HL-60 (cell line): ENCODE measurements around the gene SUSD4.

Experiments
- DNase-seq, 2 experiments: peaks; one replicate each; pipeline ENCODE4 v3.0.0-alpha.2; 2010 to 2020; ENCODE audit warnings: low read depth in 1 of 2, low spot score in 1 of 2
- H3K27ac ChIP-seq: fragments of 250-450 bp; sonication (Bioruptor Pico); replicated peaks from 2 replicates; pipeline ENCODE4 v1.5.1; 2020; ENCODE audit warnings: mild to moderate bottlenecking, moderate library complexity
- H3K27me3 ChIP-seq: fragments of 250-450 bp; sonication (Bioruptor Pico); 2 replicates; pipeline ENCODE4 v1.5.1; 2021; ENCODE audit warnings: mild to moderate bottlenecking, moderate library complexity; ENCODE audit not compliant: insufficient read depth, poor library complexity, severe bottlenecking
- H3K4me3 ChIP-seq: replicated peaks from 2 replicates; pipeline ENCODE4 v1.5.1; 2011; ENCODE audit warnings: mild to moderate bottlenecking, control low read depth, low read length; ENCODE audit not compliant: insufficient read depth
- GABPA ChIP-seq: IDR thresholded peaks from 2 replicates; pipeline ENCODE4 v1.6.1; 2012; ENCODE audit warnings: low read depth
- POLR2AphosphoS5 ChIP-seq: IDR thresholded peaks from 2 replicates; pipeline ENCODE4 v1.6.1; 2012; ENCODE audit warnings: low read depth
- SPI1 ChIP-seq: IDR thresholded peaks from 2 replicates; pipeline ENCODE4 v1.6.1; 2012; ENCODE audit warnings: low read depth, mild to moderate bottlenecking, borderline replicate concordance
- TF ChIP-seq, protein P1 (sequence below): IDR thresholded peaks from one replicate; pipeline ENCODE4 v1.5.1; 2011; ENCODE audit warnings: low read length, control low read depth, inconsistent platforms; ENCODE audit not compliant: insufficient read depth
- TF ChIP-seq, protein P2 (sequence below): IDR thresholded peaks from 2 replicates; pipeline ENCODE4 v1.6.1; 2012; ENCODE audit warnings: low read depth; ENCODE audit not compliant: insufficient replicate concordance

Gene SUSD4

DNA sequence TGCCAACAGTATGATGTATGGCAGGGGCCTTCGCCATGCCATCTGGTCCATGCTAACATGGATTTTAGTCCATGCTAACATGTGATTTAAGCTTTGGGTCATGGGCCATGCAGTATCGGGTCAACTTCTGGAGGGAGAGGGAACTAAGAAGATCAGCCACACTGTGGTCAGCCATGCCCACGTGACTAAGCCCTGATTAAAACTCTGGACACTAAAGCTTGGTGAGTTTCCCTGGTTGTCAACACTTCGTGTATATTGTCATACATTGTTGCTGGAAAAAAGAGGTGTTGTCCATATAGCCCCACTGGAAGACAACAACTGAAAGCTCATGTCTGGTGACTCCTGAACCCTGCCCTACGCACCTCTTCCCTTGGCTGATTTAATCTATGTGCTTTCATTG, 90.5 kb downstream of the SUSD4 start:
- no peaks in the 10 kb centered on the region for H3K27me3 ChIP-seq
- no peak overlapping the region for H3K4me3 ChIP-seq
- no peak for DNase-seq
- TF ChIP-seq GABPA: no peak
- no peak for TF ChIP-seq POLR2AphosphoS5
- TF ChIP-seq, protein P1, sequence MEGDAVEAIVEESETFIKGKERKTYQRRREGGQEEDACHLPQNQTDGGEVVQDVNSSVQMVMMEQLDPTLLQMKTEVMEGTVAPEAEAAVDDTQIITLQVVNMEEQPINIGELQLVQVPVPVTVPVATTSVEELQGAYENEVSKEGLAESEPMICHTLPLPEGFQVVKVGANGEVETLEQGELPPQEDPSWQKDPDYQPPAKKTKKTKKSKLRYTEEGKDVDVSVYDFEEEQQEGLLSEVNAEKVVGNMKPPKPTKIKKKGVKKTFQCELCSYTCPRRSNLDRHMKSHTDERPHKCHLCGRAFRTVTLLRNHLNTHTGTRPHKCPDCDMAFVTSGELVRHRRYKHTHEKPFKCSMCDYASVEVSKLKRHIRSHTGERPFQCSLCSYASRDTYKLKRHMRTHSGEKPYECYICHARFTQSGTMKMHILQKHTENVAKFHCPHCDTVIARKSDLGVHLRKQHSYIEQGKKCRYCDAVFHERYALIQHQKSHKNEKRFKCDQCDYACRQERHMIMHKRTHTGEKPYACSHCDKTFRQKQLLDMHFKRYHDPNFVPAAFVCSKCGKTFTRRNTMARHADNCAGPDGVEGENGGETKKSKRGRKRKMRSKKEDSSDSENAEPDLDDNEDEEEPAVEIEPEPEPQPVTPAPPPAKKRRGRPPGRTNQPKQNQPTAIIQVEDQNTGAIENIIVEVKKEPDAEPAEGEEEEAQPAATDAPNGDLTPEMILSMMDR: no peak
- no peak for TF ChIP-seq SPI1
- TF ChIP-seq, protein P2, sequence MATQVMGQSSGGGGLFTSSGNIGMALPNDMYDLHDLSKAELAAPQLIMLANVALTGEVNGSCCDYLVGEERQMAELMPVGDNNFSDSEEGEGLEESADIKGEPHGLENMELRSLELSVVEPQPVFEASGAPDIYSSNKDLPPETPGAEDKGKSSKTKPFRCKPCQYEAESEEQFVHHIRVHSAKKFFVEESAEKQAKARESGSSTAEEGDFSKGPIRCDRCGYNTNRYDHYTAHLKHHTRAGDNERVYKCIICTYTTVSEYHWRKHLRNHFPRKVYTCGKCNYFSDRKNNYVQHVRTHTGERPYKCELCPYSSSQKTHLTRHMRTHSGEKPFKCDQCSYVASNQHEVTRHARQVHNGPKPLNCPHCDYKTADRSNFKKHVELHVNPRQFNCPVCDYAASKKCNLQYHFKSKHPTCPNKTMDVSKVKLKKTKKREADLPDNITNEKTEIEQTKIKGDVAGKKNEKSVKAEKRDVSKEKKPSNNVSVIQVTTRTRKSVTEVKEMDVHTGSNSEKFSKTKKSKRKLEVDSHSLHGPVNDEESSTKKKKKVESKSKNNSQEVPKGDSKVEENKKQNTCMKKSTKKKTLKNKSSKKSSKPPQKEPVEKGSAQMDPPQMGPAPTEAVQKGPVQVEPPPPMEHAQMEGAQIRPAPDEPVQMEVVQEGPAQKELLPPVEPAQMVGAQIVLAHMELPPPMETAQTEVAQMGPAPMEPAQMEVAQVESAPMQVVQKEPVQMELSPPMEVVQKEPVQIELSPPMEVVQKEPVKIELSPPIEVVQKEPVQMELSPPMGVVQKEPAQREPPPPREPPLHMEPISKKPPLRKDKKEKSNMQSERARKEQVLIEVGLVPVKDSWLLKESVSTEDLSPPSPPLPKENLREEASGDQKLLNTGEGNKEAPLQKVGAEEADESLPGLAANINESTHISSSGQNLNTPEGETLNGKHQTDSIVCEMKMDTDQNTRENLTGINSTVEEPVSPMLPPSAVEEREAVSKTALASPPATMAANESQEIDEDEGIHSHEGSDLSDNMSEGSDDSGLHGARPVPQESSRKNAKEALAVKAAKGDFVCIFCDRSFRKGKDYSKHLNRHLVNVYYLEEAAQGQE: no peak
- no peak overlapping the region for H3K27ac ChIP-seq

DNA sequence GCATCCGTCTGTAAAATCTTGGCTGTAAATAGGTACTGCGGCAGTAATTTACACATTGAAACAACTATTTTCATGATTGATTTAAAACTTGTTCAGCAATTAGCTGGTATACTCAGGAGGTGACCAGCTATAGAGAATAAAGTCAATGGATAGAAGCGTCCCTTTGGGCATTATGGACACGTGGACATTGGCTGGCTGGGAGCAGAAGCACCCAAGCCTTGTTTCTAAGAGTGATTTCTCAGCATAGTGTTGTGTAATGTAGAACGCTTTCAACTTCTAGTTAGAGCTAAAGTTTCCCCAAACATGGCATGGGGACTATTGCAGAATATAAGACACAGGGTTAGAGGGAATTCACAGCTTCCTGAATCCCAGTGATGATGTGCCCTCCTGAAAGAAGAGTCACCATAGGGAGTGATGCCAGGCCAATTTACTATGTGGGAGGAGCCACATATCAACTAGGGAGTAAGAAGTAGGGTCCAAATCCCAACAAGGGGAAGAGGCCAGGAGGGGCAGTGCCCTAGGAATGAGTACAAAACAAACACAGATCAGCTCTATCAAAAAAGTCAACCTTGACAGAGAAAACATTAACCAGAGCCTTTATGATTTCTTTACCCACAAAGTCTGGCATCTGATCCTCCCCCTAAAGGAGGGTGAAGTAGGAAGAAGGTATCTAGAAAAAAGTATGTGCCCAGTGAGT, 92.7 kb downstream of the SUSD4 start:
- TF ChIP-seq GABPA: no peak
- TF ChIP-seq SPI1: no peak
- TF ChIP-seq, protein P2: no peak
- no peak for TF ChIP-seq POLR2AphosphoS5
- TF ChIP-seq, protein P1: no peak
- no peak for DNase-seq
- Histone ChIP-seq H3K4me3 (no peak overlapping the region), H3K27ac (no peak overlapping the region), H3K27me3 (no peaks in the 10 kb centered on the region)

DNA sequence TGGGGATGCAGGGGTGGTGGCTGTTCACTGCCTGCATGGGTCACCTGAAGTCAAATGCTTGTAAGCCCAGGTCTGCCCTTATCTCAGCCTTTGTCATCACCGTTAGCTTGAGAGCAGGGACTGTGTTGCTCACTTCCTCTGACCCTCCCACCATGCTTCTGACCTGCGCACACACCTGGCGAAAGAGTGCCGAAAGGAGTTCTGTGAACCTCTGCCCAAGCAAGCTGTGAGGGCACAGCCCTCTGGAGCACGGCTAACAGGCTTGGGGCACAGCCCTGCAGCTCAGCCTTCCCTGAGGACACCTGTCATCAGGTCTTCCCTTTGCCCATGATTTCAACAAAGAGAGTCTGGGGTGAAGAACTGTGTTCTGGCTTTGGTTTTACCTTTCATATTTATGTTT, 93.8 kb downstream of the SUSD4 start:
- TF ChIP-seq, protein P2: no peak
- TF ChIP-seq GABPA (no peak), SPI1 (no peak), POLR2AphosphoS5 (no peak)
- TF ChIP-seq, protein P1: no peak
- Histone ChIP-seq H3K27me3 (no peaks in the 10 kb centered on the region), H3K4me3 (no peak overlapping the region), H3K27ac (no peak overlapping the region)
- DNase-seq: no peak
